PC-3 (cell line): ENCODE results near the gene ZNF23.

Experiments
- CTCF ChIP-seq: fragments of 300-600 bp; sonication (generic); conservative IDR thresholded peaks from 2 replicates; pipeline ENCODE4 v1.5.1; 2017; ENCODE audit warnings: antibody characterized with exemption, low read depth, mild to moderate bottlenecking, low read length
- EZH2phosphoT487 ChIP-seq: fragments of 300-600 bp; sonication (generic); IDR thresholded peaks from 2 replicates; pipeline ENCODE4 v1.6.1; 2018; ENCODE audit warnings: mild to moderate bottlenecking, antibody characterized with exemption, low read length, borderline replicate concordance

GRCh38 chr16:71460236-71460635 is 1.8 kb downstream of the ZNF23 start:
- TF ChIP-seq CTCF = no peak
- no peak for TF ChIP-seq EZH2phosphoT487
